NB4 (cell line): ENCODE results near the gene TTC38.

Experiments used
- DNase-seq: peaks from one replicate; pipeline ENCODE4 v3.0.0; 2010; ENCODE audit warnings: low read depth
- H3K4me3 ChIP-seq: one replicate; pipeline ENCODE4 v1.5.1; 2011; ENCODE audit warnings: mild to moderate bottlenecking, low read depth, low read length, moderate library complexity
- MYC ChIP-seq: IDR thresholded peaks from 2 replicates; pipeline ENCODE4 v1.6.1; 2011; ENCODE audit warnings: low read depth, low read length
- POLR2A ChIP-seq: IDR thresholded peaks from 2 replicates; pipeline ENCODE4 v1.6.1; 2011; ENCODE audit warnings: mild to moderate bottlenecking; ENCODE audit not compliant: insufficient read length; ENCODE audit errors: extremely low read depth
- TF ChIP-seq, protein P1 (sequence below): IDR thresholded peaks from one replicate; pipeline ENCODE4 v1.5.1; 2012; ENCODE audit warnings: low read depth, low read length
- TF ChIP-seq, protein P2 (sequence below): IDR thresholded peaks from 2 replicates; pipeline ENCODE4 v1.6.1; 2011; ENCODE audit warnings: low read depth, low read length

The TTC38 gene

DNA sequence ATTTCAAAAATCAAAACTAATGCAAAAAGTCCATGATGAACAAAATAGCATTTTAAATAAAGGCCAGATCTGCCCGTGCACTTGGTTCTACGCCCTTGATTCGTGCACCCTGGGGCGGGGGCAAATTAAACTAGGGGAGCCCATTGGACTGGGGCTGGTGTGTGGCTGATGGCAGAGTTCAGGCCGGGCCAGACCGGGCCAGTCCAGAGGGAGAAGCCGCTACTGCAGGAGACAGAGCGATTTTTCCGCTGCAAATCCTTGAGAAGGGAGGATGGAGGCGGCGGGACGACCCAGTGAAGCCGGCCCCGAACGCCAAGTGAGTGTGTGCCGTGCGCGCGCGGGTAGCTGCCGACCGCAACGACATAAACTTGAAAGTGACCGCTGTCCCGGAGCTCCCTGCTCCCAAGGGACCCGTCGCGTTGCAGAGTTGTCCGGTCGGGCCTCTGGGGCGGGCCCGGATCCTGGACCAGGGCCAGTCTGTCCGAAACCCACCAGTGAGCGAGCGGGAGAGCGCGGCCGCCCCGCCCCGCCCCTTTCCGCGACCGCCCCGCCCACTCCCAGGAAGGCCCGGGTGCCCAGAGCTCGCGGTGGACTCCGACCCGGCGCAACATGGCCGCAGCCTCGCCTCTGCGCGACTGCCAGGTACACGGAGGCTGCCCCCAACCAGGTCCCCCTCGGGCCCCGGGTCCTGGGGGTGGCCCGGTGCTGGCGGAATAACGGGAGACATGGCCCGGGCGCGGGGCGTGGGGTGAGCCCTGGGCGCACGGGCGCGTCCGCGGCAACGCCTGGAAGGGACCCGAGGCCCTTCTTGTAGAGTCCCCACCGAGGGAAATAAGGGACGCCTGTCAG lies at the start of gene TTC38:
Gene TTC38 (plus strand): TSS at position 578 of the 849 bp plus-strand sequence. CDS start 32 bp downstream, at position 610.
- H3K4me3 ChIP-seq, result peak within 1 kb of the TSS; percentile 65
- peak; percentile 87 for DNase-seq
- TF ChIP-seq, protein P1, sequence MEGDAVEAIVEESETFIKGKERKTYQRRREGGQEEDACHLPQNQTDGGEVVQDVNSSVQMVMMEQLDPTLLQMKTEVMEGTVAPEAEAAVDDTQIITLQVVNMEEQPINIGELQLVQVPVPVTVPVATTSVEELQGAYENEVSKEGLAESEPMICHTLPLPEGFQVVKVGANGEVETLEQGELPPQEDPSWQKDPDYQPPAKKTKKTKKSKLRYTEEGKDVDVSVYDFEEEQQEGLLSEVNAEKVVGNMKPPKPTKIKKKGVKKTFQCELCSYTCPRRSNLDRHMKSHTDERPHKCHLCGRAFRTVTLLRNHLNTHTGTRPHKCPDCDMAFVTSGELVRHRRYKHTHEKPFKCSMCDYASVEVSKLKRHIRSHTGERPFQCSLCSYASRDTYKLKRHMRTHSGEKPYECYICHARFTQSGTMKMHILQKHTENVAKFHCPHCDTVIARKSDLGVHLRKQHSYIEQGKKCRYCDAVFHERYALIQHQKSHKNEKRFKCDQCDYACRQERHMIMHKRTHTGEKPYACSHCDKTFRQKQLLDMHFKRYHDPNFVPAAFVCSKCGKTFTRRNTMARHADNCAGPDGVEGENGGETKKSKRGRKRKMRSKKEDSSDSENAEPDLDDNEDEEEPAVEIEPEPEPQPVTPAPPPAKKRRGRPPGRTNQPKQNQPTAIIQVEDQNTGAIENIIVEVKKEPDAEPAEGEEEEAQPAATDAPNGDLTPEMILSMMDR, result no peak
- TF ChIP-seq, protein P2, sequence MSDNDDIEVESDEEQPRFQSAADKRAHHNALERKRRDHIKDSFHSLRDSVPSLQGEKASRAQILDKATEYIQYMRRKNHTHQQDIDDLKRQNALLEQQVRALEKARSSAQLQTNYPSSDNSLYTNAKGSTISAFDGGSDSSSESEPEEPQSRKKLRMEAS, result no peak
- TF ChIP-seq POLR2A, result peak; percentile 56
- TF ChIP-seq MYC, result no peak

DNA sequence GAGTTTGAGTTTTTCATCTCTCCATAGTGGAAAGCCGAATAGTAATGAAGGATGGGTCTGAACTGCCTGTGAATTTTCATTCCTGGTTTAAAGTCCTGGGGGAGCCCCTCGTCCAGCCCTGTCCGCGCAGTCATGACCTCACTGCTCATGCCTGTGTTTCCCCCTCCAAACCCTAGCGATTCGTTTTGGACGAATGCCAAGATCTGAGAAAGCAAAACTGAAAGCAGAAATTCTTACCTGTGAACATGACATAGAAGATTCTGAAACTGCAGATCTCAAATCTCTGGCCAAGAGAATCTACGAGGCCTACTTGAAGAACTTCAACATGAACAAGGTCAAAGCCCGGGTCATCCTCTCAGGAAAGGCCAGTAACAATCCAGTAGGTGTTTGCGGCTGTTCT lies 48.2 kb upstream of the TTC38 start:
- no peak for DNase-seq
- TF ChIP-seq, protein P1, result no peak
- TF ChIP-seq, protein P2, result no peak
- TF ChIP-seq MYC (no peak), POLR2A (no peak)
- H3K4me3 ChIP-seq, result no peak overlapping the region

DNA sequence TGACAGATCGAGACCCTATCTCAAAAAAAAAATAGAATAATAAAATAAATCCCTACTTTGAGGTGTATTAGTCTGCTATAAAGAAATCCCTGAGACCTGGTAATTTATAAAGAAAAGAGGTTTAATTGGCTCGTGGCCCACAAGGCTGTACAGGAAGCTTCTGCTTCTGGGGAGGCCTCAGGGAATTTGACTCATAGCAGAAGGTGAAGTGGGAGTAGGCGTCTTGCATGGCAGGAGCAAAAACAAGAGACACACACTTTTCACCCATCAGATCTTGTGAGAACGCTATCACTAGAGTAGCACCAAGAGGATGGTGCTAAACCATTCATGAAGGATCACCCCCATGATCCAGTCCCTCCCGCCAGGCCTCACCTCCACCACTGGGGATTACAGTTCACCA lies 46.9 kb upstream of the TTC38 start:
- DNase-seq, result peak; percentile 60
- no peak overlapping the region for H3K4me3 ChIP-seq
- TF ChIP-seq, protein P2, result no peak
- no peak for TF ChIP-seq MYC
- TF ChIP-seq, protein P1, result no peak
- no peak for TF ChIP-seq POLR2A

DNA sequence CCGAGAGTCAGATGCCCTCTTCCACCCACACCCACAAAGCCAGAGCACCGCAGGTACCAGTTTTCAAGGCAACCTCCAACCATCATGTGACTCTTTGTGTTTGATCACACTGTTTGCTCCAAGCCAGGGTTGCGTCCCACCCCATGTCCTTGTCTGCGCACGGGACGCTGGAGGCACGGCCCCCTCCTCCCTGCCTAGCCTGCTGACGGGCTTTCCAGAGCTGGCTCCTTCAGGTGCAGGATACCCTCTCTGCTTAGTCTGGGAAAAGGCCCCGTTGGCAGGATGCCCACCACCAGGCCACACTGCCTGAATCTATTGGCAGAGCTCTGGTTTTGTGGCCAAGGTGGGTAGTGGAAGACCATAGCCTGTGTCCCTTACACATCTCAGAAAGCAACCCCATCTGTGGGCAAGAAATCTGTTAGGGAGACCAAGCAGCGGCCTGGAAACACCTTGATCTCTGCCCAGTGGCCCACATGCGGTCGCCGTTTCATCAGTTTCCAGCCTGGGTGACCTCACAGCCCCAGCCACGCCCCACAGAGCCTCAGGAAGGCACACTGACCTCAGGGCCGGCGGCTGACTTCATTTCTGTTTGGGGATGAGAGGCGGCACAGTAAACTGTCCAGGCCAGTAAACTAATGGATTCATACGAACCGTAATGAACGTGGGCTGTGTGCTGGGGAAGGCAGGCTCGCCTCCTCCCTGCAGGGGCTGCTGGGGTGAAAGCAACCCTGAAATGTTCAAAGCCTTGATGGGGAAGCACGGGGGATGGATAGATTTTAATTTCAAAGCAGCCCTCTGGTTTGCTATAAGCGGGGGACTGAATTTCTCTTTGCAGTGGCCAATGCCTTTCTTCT lies 43.5 kb upstream of the TTC38 start:
- no peak overlapping the region for H3K4me3 ChIP-seq
- TF ChIP-seq MYC, result no peak
- TF ChIP-seq, protein P1, result no peak
- TF ChIP-seq, protein P2, result no peak
- no peak for TF ChIP-seq POLR2A
- DNase-seq, result no peak

DNA sequence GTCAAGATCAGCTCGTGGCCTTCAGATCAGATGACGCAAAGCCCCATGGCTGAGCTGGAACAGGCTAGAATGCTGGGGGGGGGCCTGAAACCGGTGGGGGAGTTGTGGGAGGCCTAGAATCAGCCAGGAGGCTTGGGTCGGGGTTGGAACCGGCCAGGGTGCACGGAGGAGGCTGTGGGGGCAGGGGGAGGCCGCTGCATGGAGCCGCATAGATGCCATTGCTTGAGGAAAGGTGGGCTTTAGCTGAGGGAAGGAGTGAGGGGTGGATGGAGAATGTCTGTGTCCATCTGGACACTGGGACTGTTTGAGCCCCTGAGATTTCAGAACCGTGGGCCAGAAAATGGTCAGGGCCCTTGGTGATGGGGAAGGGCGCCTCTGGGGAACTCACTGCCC lies 42.9 kb upstream of the TTC38 start:
- DNase-seq, result no peak
- no peak overlapping the region for H3K4me3 ChIP-seq
- TF ChIP-seq, protein P1, result no peak
- TF ChIP-seq POLR2A (no peak), MYC (no peak)
- TF ChIP-seq, protein P2, result no peak
